Right atrium auricular region (tissue), 2 donors: Measurements from ENCODE around the gene SLC25A1. TPM values are rescaled to one million over a fixed set of nuclear protein-coding genes. Genes with fewer than 3 reads are reported as not detected.

ENCODE experiments used
- DNase-seq: peaks from one replicate; pipeline ENCODE4 v3.0.0-alpha.2; 2019; ENCODE audit warnings: low spot score
- H3K27ac ChIP-seq, 2 donors: fragments of 200-600 bp; sonication (generic); 1 replicate in 1 of 2; 2 replicates in 1 of 2; pipeline ENCODE4 v1.5.1; 2016 to 2019
- H3K27me3 ChIP-seq, 2 donors: fragments of 200-600 bp; sonication (generic); one replicate each; pipeline versions ENCODE4 v1.5.1 to v1.6.0; 2017 to 2019
- H3K36me3 ChIP-seq: fragments of 200-600 bp; sonication (generic); one replicate; pipeline ENCODE4 v1.5.1; 2016
- H3K4me1 ChIP-seq, 2 donors: fragments of 200-600 bp; sonication (generic); one replicate each; pipeline versions ENCODE4 v1.5.1 to v1.6.0; 2017 to 2019
- H3K4me3 ChIP-seq, 2 donors: fragments of 200-600 bp; sonication (generic); 1 replicate in 1 of 2; 2 replicates in 1 of 2; pipeline ENCODE4 v1.5.1; 2017 to 2019; ENCODE audit warnings: mild to moderate bottlenecking in 1 of 2, moderate library complexity in 1 of 2
- H3K9me3 ChIP-seq, 2 donors: fragments of 200-600 bp; sonication (generic); one replicate each; pipeline ENCODE4 v1.5.1; 2019
- CTCF ChIP-seq, 2 donors: fragments of 200-600 bp; sonication (generic); IDR thresholded peaks; one replicate each; pipeline ENCODE4 v1.5.1; 2019; ENCODE audit warnings: antibody characterized with exemption in 2 of 2
- total RNA-seq, 2 donors: library from RNA; depleted of rRNA; stranded (reverse); fragments of >200 nt; gene quantifications; one replicate each; pipeline ENCODE4 v1.1.0, GENCODE V29; 2016

The SLC25A1 gene
- total RNA-seq, 2 donors from 2014 or later: 12.7 to 27.6 TPM

DNA sequence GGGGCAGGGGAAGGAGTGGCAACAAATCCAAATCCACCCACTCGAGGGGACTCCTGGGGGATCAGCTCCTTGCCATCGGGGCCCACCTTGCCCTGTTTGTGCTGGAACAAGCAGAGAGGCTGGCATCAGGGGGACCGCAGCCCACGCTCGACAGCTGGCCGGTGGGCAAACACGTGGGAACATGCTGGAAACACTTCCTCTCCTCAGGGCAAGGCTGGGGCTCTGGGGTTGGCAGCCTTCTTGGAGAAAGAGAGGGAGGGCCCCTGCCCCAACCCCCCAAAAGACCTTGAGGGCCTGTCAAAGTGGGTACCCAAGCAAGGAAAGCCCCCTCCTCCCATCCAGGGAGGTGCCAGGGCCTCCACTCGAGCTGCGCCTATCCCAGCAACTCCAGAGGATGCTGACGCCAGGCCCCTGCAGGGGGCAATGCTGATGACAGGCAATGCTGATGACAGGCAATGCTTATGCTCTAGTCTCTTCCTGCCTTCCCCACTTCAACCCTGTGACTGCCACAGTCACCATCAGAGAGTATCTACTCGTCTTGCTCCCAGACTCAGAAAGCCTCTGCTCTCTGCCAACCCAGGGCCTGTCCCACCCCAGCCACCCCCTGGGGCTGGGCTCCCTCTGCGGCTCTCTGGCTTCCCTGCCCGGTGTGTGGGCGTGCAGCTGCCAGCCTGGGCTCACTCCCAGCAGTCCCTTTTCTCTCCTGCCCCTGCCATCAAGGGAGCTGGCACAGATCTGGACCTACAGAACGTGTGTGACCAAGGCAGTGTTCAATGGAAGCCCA is 40.1 kb downstream of the SLC25A1 start:
- no peak for TF ChIP-seq CTCF (IDR thresholded peaks at IDR 0.05)
- H3K27me3 ChIP-seq: no peaks in the 10 kb centered on the region
- no peak overlapping the region for H3K27ac ChIP-seq
- DNase-seq: no peak
- H3K36me3 ChIP-seq: peaks cover 88% of the 10 kb centered on the region
- H3K4me3 ChIP-seq: no peak overlapping the region
- peaks cover 0 to 2% of the 10 kb centered on the region in 2 donors for H3K4me1 ChIP-seq
- H3K9me3 ChIP-seq: no peaks in the 10 kb centered on the region

- Histone ChIP-seq H3K4me1 (no peaks in the 10 kb centered on the region), H3K36me3 (peaks cover 90% of the 10 kb centered on the region), H3K27ac (no peak overlapping the region), H3K27me3 (no peaks in the 10 kb centered on the region), H3K9me3 (no peaks in the 10 kb centered on the region), H3K4me3 (no peak overlapping the region)
- DNase-seq: no peak
- no peak for TF ChIP-seq CTCF (IDR thresholded peaks at IDR 0.05)
Measured at GRCh38 chr22:19137384-19138216, 40.9 kb downstream of the SLC25A1 start.

DNA sequence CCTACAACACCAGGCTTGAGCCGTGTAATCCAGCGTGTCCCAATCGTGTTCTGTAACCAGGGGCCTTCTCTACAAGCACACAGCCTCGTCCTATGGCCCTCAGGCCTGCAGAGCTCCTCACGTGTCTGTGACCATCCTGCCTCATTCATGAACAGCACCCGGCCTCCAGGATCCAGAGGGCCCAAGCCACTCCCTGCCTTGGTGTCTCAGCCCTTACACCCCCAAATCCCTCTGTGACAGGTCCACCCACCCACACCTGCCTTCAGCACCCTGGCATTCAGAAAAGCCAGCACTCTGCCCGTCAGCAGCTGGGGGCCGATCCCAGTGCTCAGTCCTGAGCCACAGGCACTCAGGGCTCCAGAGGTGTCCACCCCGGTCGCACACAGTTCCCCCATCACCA is 41.6 kb downstream of the SLC25A1 start:
- no peak overlapping the region for H3K4me3 ChIP-seq
- H3K36me3 ChIP-seq: peaks cover 83% of the 10 kb centered on the region
- DNase-seq: no peak
- H3K27me3 ChIP-seq: no peaks in the 10 kb centered on the region
- no peak overlapping the region for H3K27ac ChIP-seq
- H3K4me1 ChIP-seq: no peaks in the 10 kb centered on the region
- no peak for TF ChIP-seq CTCF (IDR thresholded peaks at IDR 0.05)
- H3K9me3 ChIP-seq: no peaks in the 10 kb centered on the region

GRCh38 chr22:19134874-19135273 is 43.7 kb downstream of the SLC25A1 start:
- Histone ChIP-seq H3K4me1 (no peaks in the 10 kb centered on the region), H3K9me3 (no peaks in the 10 kb centered on the region), H3K36me3 (peaks cover 66% of the 10 kb centered on the region), H3K4me3 (no peak overlapping the region), H3K27me3 (no peaks in the 10 kb centered on the region), H3K27ac (no peak overlapping the region)
- DNase-seq: no peak
- TF ChIP-seq CTCF (IDR thresholded peaks at IDR 0.05): no peak

DNA sequence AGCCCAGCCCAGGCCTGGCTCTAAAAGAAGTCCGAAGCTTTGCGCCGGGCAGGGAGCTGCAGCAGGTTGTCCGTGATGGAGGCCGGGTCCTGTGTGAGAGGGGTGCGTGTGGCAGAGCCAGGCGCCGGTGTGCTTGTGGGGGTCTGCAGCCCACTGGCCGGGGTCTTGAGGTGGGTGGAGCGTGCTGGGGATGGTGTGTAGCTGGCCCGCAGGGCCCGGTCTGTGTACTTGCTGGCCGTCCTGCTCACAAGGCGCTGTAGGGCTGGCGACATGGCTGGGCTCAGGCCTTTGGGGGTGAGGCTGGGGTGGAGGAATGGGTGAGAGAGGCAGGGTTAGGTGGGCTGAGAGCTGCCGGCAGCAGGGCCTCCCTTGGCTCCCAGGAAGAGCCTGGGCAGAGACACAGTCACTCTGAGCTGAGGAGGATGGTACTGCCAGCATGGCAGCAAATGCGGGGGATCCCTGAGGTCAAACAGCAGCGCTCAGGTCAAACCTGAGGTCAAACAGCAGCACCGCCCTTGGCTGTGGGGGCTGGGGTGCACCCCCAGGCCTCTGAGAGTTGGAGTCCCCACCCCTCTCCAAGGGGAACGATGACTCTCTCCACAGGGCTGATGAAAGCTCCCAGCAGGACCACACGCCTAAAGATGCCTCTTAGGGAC is 44.2 kb downstream of the SLC25A1 start:
- H3K36me3 ChIP-seq: peaks cover 60% of the 10 kb centered on the region

More for the DNA sequence above, 44.2 kb downstream of the SLC25A1 start:
- Histone ChIP-seq H3K9me3 (no peaks in the 10 kb centered on the region), H3K4me3 (no peak overlapping the region), H3K27me3 (no peaks in the 10 kb centered on the region), H3K27ac (no peak overlapping the region), H3K4me1 (no peaks in the 10 kb centered on the region)
- no peak for TF ChIP-seq CTCF (IDR thresholded peaks at IDR 0.05)
- DNase-seq: no peak
